IMR-90 (cell line): ENCODE results near the gene TIAM1. TPM values are rescaled to one million over a fixed set of nuclear protein-coding genes. Genes with fewer than 3 reads are reported as not detected.

Source experiments
- ATAC-seq: fragments of 200-7000 bp; cut with Tn5 transposase; 2 replicates; pipeline ENCODE4 v1.9.1; 2020; ENCODE audit warnings: low read depth, mild to moderate bottlenecking, moderate library complexity
- BruUV-seq: library from RNA; stranded (reverse); fragments of 400-500 nt; replicated peaks from 2 replicates; lab custom pipeline; 2021; lab: Mats Ljungman, UMichigan
- CTCF ChIA-PET: fragments of 300-600 bp; formaldehyde crosslinking; extraction: SDS; loops from one replicate; lab custom pipeline; 2021; ENCODE audit warnings: antibody characterized with exemption; lab: Yijun Ruan, JAX
- POLR2A ChIA-PET: fragments of 300-600 bp; sonication (Branson Sonifier 250); formaldehyde crosslinking; loops from one replicate; lab custom pipeline; 2022; ENCODE audit warnings: antibody characterized with exemption; ENCODE audit not compliant: unreplicated experiment; lab: Charles Lee
- DNase-seq: peaks from one replicate; pipeline ENCODE4 v3.0.0; 2013
- H2AFZ ChIP-seq: replicated peaks from 2 replicates; pipeline ENCODE3; 2013; ENCODE audit warnings: low read length, mild to moderate bottlenecking; ENCODE audit not compliant: poor library complexity
- H2AK5ac ChIP-seq: 2 replicates; pipeline ENCODE4 v1.6.1; 2013; ENCODE audit warnings: low read depth, low read length, inconsistent platforms
- H2AK9ac ChIP-seq: replicated peaks from 2 replicates; pipeline ENCODE3; 2013; ENCODE audit warnings: mild to moderate bottlenecking, low read depth, low read length, moderate library complexity; ENCODE audit not compliant: poor library complexity
- H2BK120ac ChIP-seq: 2 replicates; pipeline ENCODE4 v1.6.1; 2013; ENCODE audit warnings: low read depth, low read length, inconsistent platforms
- H2BK15ac ChIP-seq: 3 replicates; pipeline ENCODE4 v1.6.1; 2013; ENCODE audit warnings: low read depth, low read length, inconsistent platforms
- H2BK20ac ChIP-seq: 2 replicates; pipeline ENCODE4 v1.6.1; 2013; ENCODE audit warnings: low read depth, mild to moderate bottlenecking, inconsistent platforms, low read length, moderate library complexity
- H2BK5ac ChIP-seq: 2 replicates; pipeline ENCODE4 v1.6.1; 2013; ENCODE audit warnings: mild to moderate bottlenecking, low read depth, low read length, inconsistent platforms; ENCODE audit not compliant: poor library complexity, severe bottlenecking
- H3K14ac ChIP-seq: replicated peaks from 2 replicates; pipeline ENCODE4 v1.6.1; 2013; ENCODE audit warnings: low read depth, low read length, inconsistent platforms
- H3K18ac ChIP-seq: 2 replicates; pipeline ENCODE4 v1.6.1; 2013; ENCODE audit warnings: low read depth, low read length, control low read depth
- H3K23ac ChIP-seq: 2 replicates; pipeline ENCODE4 v1.6.1; 2013; ENCODE audit warnings: low read depth, low read length, inconsistent platforms
- H3K27ac ChIP-seq: 2 replicates; pipeline ENCODE4 v1.5.1; 2013; ENCODE audit warnings: mild to moderate bottlenecking, control low read depth, low read length; ENCODE audit not compliant: insufficient read depth
- H3K27me3 ChIP-seq: 2 replicates; pipeline ENCODE4 v1.6.1; 2013; ENCODE audit warnings: low read length; ENCODE audit not compliant: control insufficient read depth, insufficient read depth
- H3K36me3 ChIP-seq: 2 replicates; pipeline ENCODE4 v1.6.1; 2013; ENCODE audit warnings: low read length, mixed read lengths; ENCODE audit not compliant: control insufficient read depth, insufficient read depth
- H3K4ac ChIP-seq: 2 replicates; pipeline ENCODE4 v1.6.1; 2013; ENCODE audit warnings: low read depth, low read length, inconsistent platforms
- H3K4me1 ChIP-seq: 2 replicates; pipeline ENCODE4 v1.6.1; 2013; ENCODE audit warnings: low read length, mixed read lengths; ENCODE audit not compliant: control insufficient read depth, insufficient read depth
- H3K4me2 ChIP-seq: 2 replicates; pipeline ENCODE4 v1.6.1; 2013; ENCODE audit warnings: low read depth, mild to moderate bottlenecking, control low read depth, low read length, moderate library complexity
- H3K4me3 ChIP-seq: 2 replicates; pipeline ENCODE4 v1.5.1; 2013; ENCODE audit warnings: low read depth, mild to moderate bottlenecking, control low read depth, low read length, moderate library complexity; ENCODE audit not compliant: insufficient read depth
- H3K56ac ChIP-seq: 2 replicates; pipeline ENCODE4 v1.6.1; 2013; ENCODE audit warnings: low read length, inconsistent platforms; ENCODE audit not compliant: insufficient read depth; ENCODE audit errors: extremely low read depth
- H3K79me1 ChIP-seq, 2 experiments: 2 replicates each; pipeline ENCODE4 v1.6.1; 2013; ENCODE audit warnings: low read length in 2 of 2, inconsistent platforms in 1 of 2, low read depth in 1 of 2
- H3K9ac ChIP-seq: 2 replicates; pipeline ENCODE4 v1.6.1; 2013; ENCODE audit warnings: low read depth, low read length, control low read depth
- H3K9me1 ChIP-seq: 2 replicates; pipeline ENCODE4 v1.6.1; 2013; ENCODE audit warnings: low read length, inconsistent platforms; ENCODE audit not compliant: insufficient read depth
- H3K9me3 ChIP-seq: 2 replicates; pipeline ENCODE4 v1.6.1; 2013; ENCODE audit warnings: low read length; ENCODE audit not compliant: control insufficient read depth, insufficient read depth
- H4K20me1 ChIP-seq: 2 replicates; pipeline ENCODE4 v1.6.1; 2013; ENCODE audit warnings: low read length, inconsistent platforms; ENCODE audit not compliant: insufficient read depth
- H4K5ac ChIP-seq: 2 replicates; pipeline ENCODE4 v1.6.1; 2013; ENCODE audit warnings: mild to moderate bottlenecking, low read depth, low read length, control low read depth
- H4K8ac ChIP-seq, 2 experiments: 2 replicates each; pipeline ENCODE4 v1.6.1; 2013; ENCODE audit warnings: low read depth in 2 of 2, low read length in 2 of 2, control low read depth in 1 of 2, inconsistent platforms in 1 of 2
- H4K91ac ChIP-seq: 2 replicates; pipeline ENCODE4 v1.6.1; 2013; ENCODE audit warnings: low read depth, low read length, inconsistent platforms; ENCODE audit not compliant: insufficient read depth
- BHLHE40 ChIP-seq: fragments of 150-350 bp; IDR thresholded peaks from 2 replicates; pipeline ENCODE4 v1.6.1; 2016; ENCODE audit warnings: mild to moderate bottlenecking, low read depth, low read length
- CEBPB ChIP-seq: IDR thresholded peaks from 2 replicates; pipeline ENCODE4 v1.6.1; 2012; ENCODE audit warnings: low read depth, low read length, improper control_type of control experiment
- CHD1 ChIP-seq: IDR thresholded peaks from 2 replicates; pipeline ENCODE4 v1.6.1; 2012; ENCODE audit warnings: low read depth, low read length, improper control_type of control experiment
- CTCF ChIP-seq: conservative IDR thresholded peaks from 2 replicates; pipeline ENCODE4 v1.5.1; 2012; ENCODE audit warnings: mild to moderate bottlenecking, low read depth, low read length, improper control_type of control experiment
- ELK1 ChIP-seq: fragments of 150-350 bp; IDR thresholded peaks from 2 replicates; pipeline ENCODE4 v1.6.1; 2016; ENCODE audit warnings: low read depth, mild to moderate bottlenecking, low read length, moderate library complexity, borderline replicate concordance
- FOS ChIP-seq: fragments of 150-350 bp; IDR thresholded peaks from 2 replicates; pipeline ENCODE4 v1.6.1; 2016; ENCODE audit warnings: low read depth, low read length
- MAFK ChIP-seq: IDR thresholded peaks from 2 replicates; pipeline ENCODE4 v1.6.1; 2012; ENCODE audit warnings: low read depth, low read length, improper control_type of control experiment
- MAZ ChIP-seq: IDR thresholded peaks from 2 replicates; pipeline ENCODE4 v1.6.1; 2012; ENCODE audit warnings: low read depth, mild to moderate bottlenecking, low read length, improper control_type of control experiment, moderate library complexity, borderline replicate concordance
- MXI1 ChIP-seq: IDR thresholded peaks from 2 replicates; pipeline ENCODE4 v1.6.1; 2012; ENCODE audit warnings: low read depth, mild to moderate bottlenecking, low read length, moderate library complexity, borderline replicate concordance
- NFE2L2 ChIP-seq: fragments of 150-350 bp; IDR thresholded peaks from 2 replicates; pipeline ENCODE4 v1.6.1; 2016; ENCODE audit warnings: low read depth, mild to moderate bottlenecking, low read length
- POLR2A ChIP-seq: IDR thresholded peaks from 2 replicates; pipeline ENCODE4 v1.6.1; 2012; ENCODE audit warnings: mild to moderate bottlenecking, low read depth, low read length
- RAD21 ChIP-seq: IDR thresholded peaks from 2 replicates; pipeline ENCODE4 v1.6.1; 2012; ENCODE audit warnings: low read length, improper control_type of control experiment
- RCOR1 ChIP-seq: IDR thresholded peaks from 2 replicates; pipeline ENCODE4 v1.6.1; 2012; ENCODE audit warnings: mild to moderate bottlenecking, low read length, improper control_type of control experiment; ENCODE audit not compliant: insufficient replicate concordance
- RFX5 ChIP-seq: IDR thresholded peaks from 2 replicates; pipeline ENCODE4 v1.8.0; 2012; ENCODE audit warnings: low read depth, mild to moderate bottlenecking, low read length, moderate library complexity
- SMC3 ChIP-seq: fragments of 150-350 bp; IDR thresholded peaks from 2 replicates; pipeline ENCODE4 v1.6.1; 2016; ENCODE audit warnings: low read depth, mild to moderate bottlenecking, antibody characterized with exemption, low read length, moderate library complexity
- USF2 ChIP-seq: fragments of 150-350 bp; IDR thresholded peaks from 2 replicates; pipeline ENCODE4 v1.6.1; 2017; ENCODE audit warnings: mild to moderate bottlenecking, antibody characterized with exemption, low read length, low read depth
- WGBS, 2 experiments: methylation state at CpG; one replicate each; pipeline versions ENCODE4 v1.1.5 to v1.1.7; 2013; ENCODE audit warnings: missing lambda C conversion rate in 2 of 2; ENCODE audit not compliant: insufficient read length in 1 of 2; ENCODE audit errors: extremely low coverage in 2 of 2; 5-methylcytosine and 5-hydroxymethylcytosine counted together
- dilution Hi-C: fragments of 300-500 bp; cut with HindIII; formaldehyde crosslinking; loops from one replicate; pipeline ENCODE4 v1.14.3; 2018; ENCODE audit warnings: low sequenced_read_pairs; ENCODE audit not compliant: unreplicated experiment
- in situ Hi-C: fragments of 300-500 bp; cut with MboI; formaldehyde crosslinking; loops from 3 replicates; pipeline ENCODE4 v1.14.3; 2019; ENCODE audit warnings: low sequenced_read_pairs, inconsistent platforms, mixed read lengths
- intact Hi-C: fragments of 100-400 bp; cut with micrococcal nuclease; formaldehyde crosslinking; loops from 2 replicates; pipeline ENCODE4 v1.10.0; 2022
- polyA plus RNA-seq, 3 experiments: library from polyadenylated mRNA; depleted of rRNA; stranded (reverse); fragments of >200 nt; gene quantifications; 2 replicates each; pipeline ENCODE4 v1.2.3, GENCODE V29; 2012; ENCODE audit warnings: low replicate concordance in 1 of 3
- total RNA-seq: library from RNA; depleted of rRNA; stranded (reverse); fragments of >200 nt; gene quantifications from 2 replicates; pipeline ENCODE4 v1.2.3, GENCODE V29; 2012

The TIAM1 gene
- total and polyA plus RNA-seq, 2 of the 4 experiments (the other 2 are of a cell fraction) = 2.9 to 9.3 TPM

GRCh38 chr21:31383770-31384169 is 39.7 kb upstream of the TIAM1 start:
- 100% methylated on average over 2 of the region's 8 CpGs; no CpG with 5 or more reads in 1 of the 2 experiments for WGBS, 2 experiments
- Histone ChIP-seq H4K20me1 (no peaks in the 10 kb centered on the region), H2BK20ac (no peak overlapping the region)

More at GRCh38 chr21:31383770-31384169, 39.7 kb upstream of the TIAM1 start:
- Histone ChIP-seq H4K91ac (no peak overlapping the region), H2BK120ac (no peak overlapping the region), H3K9me3 (no peaks in the 10 kb centered on the region), H3K27me3 (no peaks in the 10 kb centered on the region), H3K79me1 (no peaks in the 10 kb centered on the region), H3K56ac (no peak overlapping the region), H3K18ac (no peak overlapping the region), H3K36me3 (no peaks in the 10 kb centered on the region), H3K9me1 (no peaks in the 10 kb centered on the region), H2AK5ac (no peak overlapping the region), H3K23ac (no peak overlapping the region), H3K4me2 (no peak overlapping the region), H2BK15ac (no peak overlapping the region), H3K14ac (no peak overlapping the region), H4K5ac (no peak overlapping the region), H3K9ac (no peak overlapping the region), H2AK9ac (no peak overlapping the region), H3K27ac (no peak overlapping the region), H3K4me1 (no peaks in the 10 kb centered on the region), H3K4ac (no peak overlapping the region), H3K4me3 (no peak overlapping the region), H2BK5ac (no peak overlapping the region), H2AFZ (no peak overlapping the region), H4K8ac (no peak overlapping the region)
- ChIA-PET CTCF (no interaction called here), POLR2A (no interaction called here)
- dilution Hi-C loops (no loop called here), intact Hi-C loops (no loop called here), in situ Hi-C loops (no loop called here)
- DNase-seq (no peak), ATAC-seq (no peak)
- no peak for TF ChIP-seq MXI1
- no peak for TF ChIP-seq CHD1
- no peak for TF ChIP-seq USF2
- TF ChIP-seq CEBPB = no peak
- no peak for TF ChIP-seq MAFK
- no peak for TF ChIP-seq BHLHE40
- no peak for TF ChIP-seq ELK1
- TF ChIP-seq SMC3 = no peak
- no peak for TF ChIP-seq RCOR1
- no peak for TF ChIP-seq POLR2A
- no peak for TF ChIP-seq RAD21
- no peak for TF ChIP-seq RFX5
- no peak for TF ChIP-seq NFE2L2
- TF ChIP-seq MAZ = no peak
- TF ChIP-seq CTCF = no peak
- no peak for TF ChIP-seq FOS
- BruUV-seq = no TSS peak
